ENCODE results near the gene LHFPL6. TPM values are rescaled to one million over a fixed set of nuclear protein-coding genes. Genes with fewer than 3 reads are reported as not detected.

The LHFPL6 gene
- total RNA-seq, 1 experiment from 2014 or later: 4.6 TPM

DNA sequence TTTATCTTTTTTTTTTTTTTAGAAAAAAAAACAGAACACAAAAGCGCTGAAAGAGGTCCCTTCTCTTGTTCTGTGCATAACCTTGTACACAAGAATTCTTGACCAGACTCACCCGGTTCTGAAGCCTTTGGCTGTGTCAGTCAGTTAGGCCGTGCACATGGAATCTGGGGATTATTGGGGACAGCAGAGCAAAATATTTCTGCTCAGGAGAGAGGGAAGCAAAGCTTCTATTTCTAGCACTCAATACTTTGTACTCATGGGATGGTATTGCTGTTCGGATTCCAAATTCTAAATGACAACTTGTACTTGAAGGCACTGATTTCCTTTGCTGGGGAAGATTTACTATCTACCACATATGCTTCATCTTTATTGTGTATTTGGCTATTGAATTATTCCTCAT, 292.0 kb downstream of the LHFPL6 start:
- no peaks in the 10 kb centered on the region for H3K27me3 ChIP-seq (ENCODE audit: control insufficient read depth, insufficient read depth, low read length)
- no peak overlapping the region for H3K4me3 ChIP-seq (ENCODE audit: insufficient read depth, low read depth, low read length)
- DNase-seq: no peak
- H3K36me3 ChIP-seq (replicated peaks; ENCODE audit: control insufficient read depth, insufficient read depth, low read length): no peaks in the 10 kb centered on the region

DNA sequence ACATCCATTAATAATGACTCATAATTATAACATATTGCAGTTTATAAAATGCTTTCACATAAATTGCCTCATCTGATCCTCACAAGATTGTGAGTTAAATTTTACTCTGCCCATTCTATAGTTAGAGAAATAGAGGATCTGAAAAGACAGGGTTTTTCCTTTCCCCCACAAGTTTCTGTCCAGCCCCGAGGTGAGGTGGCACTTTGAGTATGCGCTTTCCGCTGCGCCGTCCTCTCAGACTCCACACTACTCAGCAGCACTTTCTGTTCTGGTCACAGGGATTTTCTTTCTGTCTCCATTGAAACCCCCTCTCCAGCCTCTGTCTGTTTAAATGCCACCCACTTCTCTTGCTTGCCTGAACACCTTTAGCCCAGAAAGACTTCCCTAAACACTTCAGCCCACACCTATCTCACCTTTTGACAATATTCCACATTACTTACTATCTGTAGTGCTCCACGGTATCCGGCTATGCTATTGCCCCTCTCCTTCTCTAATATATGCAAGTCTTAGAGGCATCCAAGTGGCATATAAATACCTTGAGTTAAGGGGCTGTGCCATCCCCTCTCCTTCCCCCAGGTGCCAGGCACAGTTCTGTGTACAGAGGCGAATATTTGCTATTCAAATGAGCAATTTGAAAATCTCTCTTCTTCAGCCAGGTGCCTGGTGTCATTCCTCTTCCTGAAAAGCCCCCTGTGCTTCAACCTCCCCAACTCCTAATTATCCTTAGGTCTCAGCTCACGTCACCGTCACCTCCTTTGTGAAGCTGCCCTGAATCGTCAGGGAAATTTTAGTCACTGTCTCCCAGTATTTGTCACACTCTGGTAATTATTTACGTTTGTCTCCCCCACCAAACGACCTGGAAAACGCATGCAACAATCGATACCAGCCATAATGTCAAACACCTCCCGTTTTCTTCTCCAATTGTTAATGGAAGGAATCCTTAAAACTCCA, 296.1 kb downstream of the LHFPL6 start:
- no peaks in the 10 kb centered on the region for H3K27me3 ChIP-seq (ENCODE audit: control insufficient read depth, insufficient read depth, low read length)
- H3K36me3 ChIP-seq (replicated peaks; ENCODE audit: control insufficient read depth, insufficient read depth, low read length): no peaks in the 10 kb centered on the region
- DNase-seq: no peak

DNA sequence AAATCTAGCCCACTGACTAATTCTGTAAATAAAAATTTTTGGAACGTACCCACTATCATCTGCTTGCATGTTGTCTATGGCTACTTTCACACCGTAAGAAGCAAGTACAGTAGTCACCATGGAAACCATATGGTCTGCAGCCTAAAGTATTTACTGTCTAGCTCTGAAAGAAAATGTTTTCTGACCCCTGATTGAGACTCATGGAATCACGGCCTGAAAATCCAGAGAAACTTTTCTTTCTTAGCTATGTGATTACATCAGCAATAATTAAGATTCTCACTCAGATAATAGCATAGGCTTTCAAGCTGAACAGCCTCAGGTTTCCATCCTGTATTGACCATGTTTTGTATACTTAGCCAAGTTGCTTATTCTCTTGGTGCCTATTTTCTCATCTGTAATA, 300.2 kb downstream of the LHFPL6 start:
- no peak for DNase-seq
- Histone ChIP-seq H3K4me3 (ENCODE audit: insufficient read depth, low read depth, low read length) (no peak overlapping the region), H3K36me3 (replicated peaks; ENCODE audit: control insufficient read depth, insufficient read depth, low read length) (no peaks in the 10 kb centered on the region), H3K27me3 (ENCODE audit: control insufficient read depth, insufficient read depth, low read length) (no peaks in the 10 kb centered on the region)

More for the DNA sequence above, 296.1 kb downstream of the LHFPL6 start:
- H3K4me3 ChIP-seq (ENCODE audit: insufficient read depth, low read depth, low read length): no peak overlapping the region

DNA sequence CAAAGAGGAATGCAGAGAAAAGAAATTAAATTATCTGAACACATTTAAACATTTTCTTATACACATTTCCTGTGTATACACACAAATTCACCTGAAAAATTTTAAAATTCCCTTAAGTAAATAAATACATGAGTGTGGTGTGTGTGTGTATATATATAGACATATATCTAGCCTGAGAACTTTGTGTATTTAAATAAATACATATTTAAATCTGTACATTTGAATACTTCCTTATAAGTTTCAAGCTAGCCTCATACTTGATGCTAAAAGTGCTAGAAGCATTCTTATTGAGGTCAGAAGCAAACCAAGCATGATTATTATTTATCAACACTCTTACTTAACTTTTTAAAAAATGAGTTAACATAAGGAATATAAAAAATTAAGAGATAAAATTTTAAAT, 304.0 kb downstream of the LHFPL6 start:
- no peak overlapping the region for H3K4me3 ChIP-seq (ENCODE audit: insufficient read depth, low read depth, low read length)
- no peaks in the 10 kb centered on the region for H3K36me3 ChIP-seq (replicated peaks; ENCODE audit: control insufficient read depth, insufficient read depth, low read length)
- DNase-seq: no peak
- no peaks in the 10 kb centered on the region for H3K27me3 ChIP-seq (ENCODE audit: control insufficient read depth, insufficient read depth, low read length)

DNA sequence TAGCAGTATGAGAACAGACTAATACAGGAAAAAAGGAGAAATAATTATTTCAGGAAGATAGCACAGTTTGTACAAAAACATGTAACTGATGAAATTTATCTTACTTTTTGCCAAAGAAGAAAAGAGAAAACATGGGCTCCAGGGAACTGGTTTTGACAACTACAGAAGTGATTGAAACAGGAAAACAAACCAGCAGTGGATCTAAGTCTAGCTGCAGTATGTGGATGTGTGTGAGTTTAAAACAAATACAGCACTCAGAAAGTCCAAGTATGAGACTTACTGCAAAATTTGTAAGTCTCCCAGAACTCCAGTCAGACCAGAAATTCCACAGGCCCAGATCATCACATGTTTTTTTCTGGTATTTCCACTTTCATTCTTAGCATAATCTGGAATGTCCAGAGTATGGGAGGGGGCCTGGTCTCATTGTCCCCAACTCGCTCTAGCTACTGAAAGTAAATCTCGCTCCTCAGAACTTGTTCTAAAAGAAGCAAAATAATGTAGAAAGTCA, 305.3 kb downstream of the LHFPL6 start:
- Histone ChIP-seq H3K4me3 (ENCODE audit: insufficient read depth, low read depth, low read length) (no peak overlapping the region), H3K27me3 (ENCODE audit: control insufficient read depth, insufficient read depth, low read length) (no peaks in the 10 kb centered on the region), H3K36me3 (replicated peaks; ENCODE audit: control insufficient read depth, insufficient read depth, low read length) (no peaks in the 10 kb centered on the region)
- DNase-seq: no peak

DNA sequence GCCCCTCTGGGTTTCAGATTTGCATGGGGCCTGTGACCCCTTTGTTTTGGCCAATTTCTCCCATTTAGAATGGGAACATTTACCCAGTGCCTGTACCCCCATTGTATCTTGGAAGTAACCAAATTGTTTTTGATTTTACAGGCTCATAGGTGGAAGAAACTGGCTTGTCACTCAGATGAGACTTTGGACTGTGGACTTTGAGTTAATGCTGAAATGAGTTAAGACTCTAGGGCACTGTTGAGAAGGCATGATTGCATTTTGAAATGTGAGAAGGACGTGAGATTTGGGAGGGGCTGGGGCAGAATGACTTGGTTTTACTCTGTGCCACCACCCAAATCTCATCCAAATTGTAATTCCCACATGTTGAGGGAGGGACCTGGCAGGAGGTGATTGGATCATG, 306.0 kb downstream of the LHFPL6 start:
- Histone ChIP-seq H3K27me3 (ENCODE audit: control insufficient read depth, insufficient read depth, low read length) (no peaks in the 10 kb centered on the region), H3K36me3 (replicated peaks; ENCODE audit: control insufficient read depth, insufficient read depth, low read length) (no peaks in the 10 kb centered on the region), H3K4me3 (ENCODE audit: insufficient read depth, low read depth, low read length) (no peak overlapping the region)
- no peak for DNase-seq

DNA sequence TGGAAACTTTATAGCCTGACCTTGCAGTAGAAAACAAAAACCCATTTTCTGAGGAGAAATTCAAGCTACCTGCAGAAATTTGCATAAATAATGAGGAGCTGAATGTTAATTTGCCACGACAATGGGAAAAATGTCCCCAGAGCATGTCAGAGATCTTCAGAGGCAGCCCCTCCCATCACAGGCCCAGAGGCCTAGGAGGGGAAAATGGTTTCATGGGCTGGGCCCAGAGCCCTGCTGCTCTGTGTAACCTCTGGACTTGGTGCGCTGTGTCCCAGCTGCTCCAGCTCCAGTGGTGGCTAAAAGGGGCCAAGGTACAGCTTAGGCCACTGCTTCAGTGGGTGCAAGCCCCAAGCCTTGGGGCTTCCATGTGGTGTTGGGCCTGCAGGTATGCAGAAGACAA, 306.8 kb downstream of the LHFPL6 start:
- Histone ChIP-seq H3K36me3 (replicated peaks; ENCODE audit: control insufficient read depth, insufficient read depth, low read length) (no peaks in the 10 kb centered on the region), H3K4me3 (ENCODE audit: insufficient read depth, low read depth, low read length) (no peak overlapping the region), H3K27me3 (ENCODE audit: control insufficient read depth, insufficient read depth, low read length) (no peaks in the 10 kb centered on the region)

More for the DNA sequence above, 306.8 kb downstream of the LHFPL6 start:
- DNase-seq: no peak

Other genes with a start within 250 kb of the LHFPL6 start
- gene COG6, start 52.5 kb upstream of the LHFPL6 start, total RNA-seq (2014; rRNA removed; shearing (Covaris generic)): 9.0 and 17.0 TPM in 2 replicates